ENCODE results near the gene GSDMA. TPM values are rescaled to one million over a fixed set of nuclear protein-coding genes. Genes with fewer than 3 reads are reported as not detected.
A peak's percentile ranks its signal among the peaks of the same experiment; 100 is the strongest.

GSDMA gene
- total RNA-seq, 1 experiment from 2014 or later = not detected

GRCh38 chr17:39999067-39999466 is 36.3 kb downstream of the GSDMA start:
- H3K27ac Mint-ChIP-seq = peak overlapping the region in 1 of 3 experiments; percentile 82; a peak in 1 of 7 replicates
- no peaks in the 10 kb centered on the region for H3K27me3 ChIP-seq (ENCODE audit: insufficient read depth, low read length)
- H3K4me3 Mint-ChIP-seq = no peak overlapping the region

More at GRCh38 chr17:39999067-39999466, 36.3 kb downstream of the GSDMA start:
- no peak overlapping the region for H4K5ac ChIP-seq (ENCODE audit: insufficient read length, low read depth, low read length)
- H3K4me1 Mint-ChIP-seq = no peaks in the 10 kb centered on the region
- no peaks in the 10 kb centered on the region for H4K20me1 ChIP-seq (ENCODE audit: control insufficient read depth, insufficient read depth, insufficient read length)
- no peak overlapping the region for H2AFZ ChIP-seq (ENCODE audit: low read length)
- no peaks in the 10 kb centered on the region for H3K27me3 Mint-ChIP-seq (ENCODE audit: low read depth)
- no peak overlapping the region for H3K56ac ChIP-seq (ENCODE audit: insufficient read length, low read depth, low read length)
- no peak overlapping the region for H2AK5ac ChIP-seq (ENCODE audit: insufficient read length, low read length)
- no peak for DNase-seq
- H3T11ph ChIP-seq (ENCODE audit: low read length) = no peak overlapping the region
- no peak overlapping the region for H2BK120ac ChIP-seq (ENCODE audit: low read depth, low read length, poor library complexity, severe bottlenecking)
- H3K14ac ChIP-seq (ENCODE audit: insufficient read depth, low read length) = no peak overlapping the region
- H4K91ac ChIP-seq (ENCODE audit: insufficient read length, low read depth, low read length) = no peak overlapping the region
- H3K4me2 ChIP-seq (ENCODE audit: insufficient read depth, insufficient read length, low read length) = no peak overlapping the region
- H3K79me2 ChIP-seq (ENCODE audit: insufficient read depth, low read length) = no peaks in the 10 kb centered on the region
- no peak overlapping the region for H3K23ac ChIP-seq (ENCODE audit: insufficient read length, low read depth, low read length)
- H2BK20ac ChIP-seq (ENCODE audit: low read depth, low read length, poor library complexity, severe bottlenecking) = no peak overlapping the region
- TF ChIP-seq, protein P1, sequence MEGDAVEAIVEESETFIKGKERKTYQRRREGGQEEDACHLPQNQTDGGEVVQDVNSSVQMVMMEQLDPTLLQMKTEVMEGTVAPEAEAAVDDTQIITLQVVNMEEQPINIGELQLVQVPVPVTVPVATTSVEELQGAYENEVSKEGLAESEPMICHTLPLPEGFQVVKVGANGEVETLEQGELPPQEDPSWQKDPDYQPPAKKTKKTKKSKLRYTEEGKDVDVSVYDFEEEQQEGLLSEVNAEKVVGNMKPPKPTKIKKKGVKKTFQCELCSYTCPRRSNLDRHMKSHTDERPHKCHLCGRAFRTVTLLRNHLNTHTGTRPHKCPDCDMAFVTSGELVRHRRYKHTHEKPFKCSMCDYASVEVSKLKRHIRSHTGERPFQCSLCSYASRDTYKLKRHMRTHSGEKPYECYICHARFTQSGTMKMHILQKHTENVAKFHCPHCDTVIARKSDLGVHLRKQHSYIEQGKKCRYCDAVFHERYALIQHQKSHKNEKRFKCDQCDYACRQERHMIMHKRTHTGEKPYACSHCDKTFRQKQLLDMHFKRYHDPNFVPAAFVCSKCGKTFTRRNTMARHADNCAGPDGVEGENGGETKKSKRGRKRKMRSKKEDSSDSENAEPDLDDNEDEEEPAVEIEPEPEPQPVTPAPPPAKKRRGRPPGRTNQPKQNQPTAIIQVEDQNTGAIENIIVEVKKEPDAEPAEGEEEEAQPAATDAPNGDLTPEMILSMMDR (conservative IDR thresholded peaks at IDR 0.05) = no peak
- H4K8ac ChIP-seq (replicated peaks; ENCODE audit: insufficient read length, low read depth, low read length) = no peak overlapping the region
- no peaks in the 10 kb centered on the region for H3K23me2 ChIP-seq (ENCODE audit: insufficient read length, low read depth, low read length, poor library complexity, severe bottlenecking)
- H3K27ac ChIP-seq (ENCODE audit: insufficient read length, low read depth, low read length) = no peak overlapping the region
- no peak overlapping the region for H2BK15ac ChIP-seq (ENCODE audit: low read depth, low read length)
- no peak overlapping the region for H3K4ac ChIP-seq (ENCODE audit: low read depth, low read length)
- H3K36me3 Mint-ChIP-seq (ENCODE audit: insufficient read depth in 1 of 3, low read depth in 3 of 3) = peaks cover 26 to 39% (median 30%) of the 10 kb centered on the region in 3 experiments; a peak in 6 of 7 replicates
- H3K18ac ChIP-seq (ENCODE audit: insufficient read length, low read depth, low read length) = no peak overlapping the region
- H3K9ac ChIP-seq (ENCODE audit: extremely low read depth, insufficient read length, low read length) = no peak overlapping the region
- no peaks in the 10 kb centered on the region for H3K4me1 ChIP-seq (ENCODE audit: insufficient read depth, low read length)
- H2BK5ac ChIP-seq (ENCODE audit: insufficient read length, low read length) = no peak overlapping the region
- no peaks in the 10 kb centered on the region for H3K9me3 ChIP-seq (ENCODE audit: control insufficient read depth, low read depth, low read length)
- H2BK12ac ChIP-seq (ENCODE audit: insufficient read length, low read depth, low read length) = no peak overlapping the region
- no CpG with 5 or more reads among the region's 4 CpGs for WGBS (ENCODE audit: extremely low coverage, insufficient read length, low lambda C conversion rate)
- H3K9me3 Mint-ChIP-seq = no peaks in the 10 kb centered on the region
- no peaks in the 10 kb centered on the region for H3K79me1 ChIP-seq (ENCODE audit: insufficient read depth, low read depth, low read length, poor library complexity, severe bottlenecking)

Measured in H9 (cell line).